ENCODE measurements around the gene DLG4.

Gene DLG4

DNA sequence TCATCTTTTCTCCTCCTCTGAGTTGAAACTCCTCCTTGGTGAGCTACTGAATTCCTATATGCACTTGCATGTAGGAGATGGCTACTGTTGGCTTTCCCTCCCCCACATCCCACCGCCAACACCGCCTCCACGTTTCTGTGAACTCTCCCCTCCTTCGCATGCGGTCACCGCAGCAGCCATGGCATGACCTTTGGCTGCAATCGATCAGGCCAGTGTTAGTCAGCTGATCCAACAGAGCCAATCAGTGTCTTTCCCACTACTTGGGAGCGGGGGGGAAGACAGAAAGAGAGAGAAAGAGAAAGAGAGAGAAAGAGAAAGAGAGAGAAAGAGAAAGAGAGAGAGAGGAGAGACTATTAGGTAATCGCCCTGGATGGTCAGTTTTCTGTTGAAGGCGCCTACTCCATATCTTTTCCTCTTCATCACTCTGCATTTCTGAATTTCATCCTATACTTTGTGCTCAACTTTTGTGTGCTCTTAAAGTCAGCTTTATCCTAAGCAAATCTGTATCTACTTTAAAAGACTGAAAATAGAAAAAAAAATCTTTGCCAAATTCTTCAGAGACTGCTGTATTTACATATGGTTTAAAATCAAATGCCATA, 63.2 kb downstream of the DLG4 start:
- Histone ChIP-seq H3K79me2 (ENCODE audit: insufficient read depth, low read length) (no peaks in the 10 kb centered on the region), H2AFZ (ENCODE audit: low read length) (no peak overlapping the region), H3K9me3 (ENCODE audit: low read length) (no peaks in the 10 kb centered on the region), H3K4me1 (ENCODE audit: insufficient read depth, low read length, severe bottlenecking) (no peaks in the 10 kb centered on the region), H3K4me2 (ENCODE audit: low read length) (no peak overlapping the region), H3K9ac (ENCODE audit: low read length) (no peak overlapping the region), H3K4me3 (ENCODE audit: low read depth, low read length, poor library complexity, severe bottlenecking) (no peak overlapping the region), H3K27me3 (ENCODE audit: insufficient read depth, low read length) (peaks cover 3% of the 10 kb centered on the region; the same call in 1 of the 2 replicates), H4K20me1 (ENCODE audit: insufficient read depth, low read length) (no peaks in the 10 kb centered on the region), H3K27ac (ENCODE audit: low read depth, low read length, poor library complexity, severe bottlenecking) (no peak overlapping the region), H3F3A (ENCODE audit: insufficient read depth, low read length) (no peaks in the 10 kb centered on the region), H3K9me2 (ENCODE audit: low read depth, low read length) (no peaks in the 10 kb centered on the region), H3K36me3 (ENCODE audit: insufficient read depth, low read length) (no peaks in the 10 kb centered on the region)
- no peak for TF ChIP-seq EZH2 (IDR thresholded peaks at IDR 0.05; ENCODE audit: borderline replicate concordance, low read length)
- no peak for TF ChIP-seq CTCF (IDR thresholded peaks at IDR 0.05; ENCODE audit: low read length)

DNA sequence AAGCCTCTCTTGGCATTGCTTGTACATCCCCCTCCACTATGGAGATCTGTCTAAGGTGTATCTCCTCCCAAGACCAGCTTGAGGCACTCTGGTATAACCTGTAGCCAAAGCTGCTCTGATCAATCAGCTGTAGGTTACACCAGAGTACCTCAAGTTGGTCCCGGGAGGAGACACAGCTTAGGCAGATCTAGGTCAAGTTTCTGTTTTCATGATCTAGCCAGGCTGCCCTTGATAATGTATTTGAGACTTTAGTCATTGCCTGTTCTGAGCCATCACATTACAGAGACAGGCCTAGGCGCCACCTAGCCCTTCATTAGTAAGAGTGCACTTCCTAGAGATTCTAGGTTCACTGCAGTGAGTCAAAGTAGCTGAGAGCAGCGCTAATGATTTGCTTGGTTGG, 71.9 kb downstream of the DLG4 start:
- Histone ChIP-seq H3K4me1 (ENCODE audit: insufficient read depth, low read length, severe bottlenecking) (no peaks in the 10 kb centered on the region), H2AFZ (ENCODE audit: low read length) (no peak overlapping the region), H3F3A (ENCODE audit: insufficient read depth, low read length) (no peaks in the 10 kb centered on the region), H3K9me3 (ENCODE audit: low read length) (no peaks in the 10 kb centered on the region), H3K9me2 (ENCODE audit: low read depth, low read length) (no peaks in the 10 kb centered on the region), H4K20me1 (ENCODE audit: insufficient read depth, low read length) (no peaks in the 10 kb centered on the region), H3K79me2 (ENCODE audit: insufficient read depth, low read length) (no peaks in the 10 kb centered on the region), H3K4me2 (ENCODE audit: low read length) (no peak overlapping the region), H3K9ac (ENCODE audit: low read length) (no peak overlapping the region), H3K4me3 (ENCODE audit: low read depth, low read length, poor library complexity, severe bottlenecking) (no peak overlapping the region), H3K27me3 (ENCODE audit: insufficient read depth, low read length) (no peaks in the 10 kb centered on the region), H3K27ac (ENCODE audit: low read depth, low read length, poor library complexity, severe bottlenecking) (no peak overlapping the region), H3K36me3 (ENCODE audit: insufficient read depth, low read length) (no peaks in the 10 kb centered on the region)
- TF ChIP-seq EZH2 (IDR thresholded peaks at IDR 0.05; ENCODE audit: borderline replicate concordance, low read length), result no peak
- TF ChIP-seq CTCF (IDR thresholded peaks at IDR 0.05; ENCODE audit: low read length), result no peak

GRCh38 chr17:7146115-7146514, 73.5 kb downstream of the DLG4 start:
- Histone ChIP-seq H3K27me3 (ENCODE audit: insufficient read depth, low read length) (0 out of 2 replicates have a peak, but pooled peaks cover 5% of the 10 kb centered on the region), H3K4me2 (ENCODE audit: low read length) (no peak overlapping the region), H3K36me3 (ENCODE audit: insufficient read depth, low read length) (no peaks in the 10 kb centered on the region), H3K27ac (ENCODE audit: low read depth, low read length, poor library complexity, severe bottlenecking) (no peak overlapping the region), H2AFZ (ENCODE audit: low read length) (no peak overlapping the region), H4K20me1 (ENCODE audit: insufficient read depth, low read length) (no peaks in the 10 kb centered on the region), H3K9ac (ENCODE audit: low read length) (no peak overlapping the region), H3K9me3 (ENCODE audit: low read length) (no peaks in the 10 kb centered on the region), H3K4me1 (ENCODE audit: insufficient read depth, low read length, severe bottlenecking) (no peaks in the 10 kb centered on the region), H3F3A (ENCODE audit: insufficient read depth, low read length) (no peaks in the 10 kb centered on the region), H3K9me2 (ENCODE audit: low read depth, low read length) (no peaks in the 10 kb centered on the region), H3K4me3 (ENCODE audit: low read depth, low read length, poor library complexity, severe bottlenecking) (no peak overlapping the region), H3K79me2 (ENCODE audit: insufficient read depth, low read length) (no peaks in the 10 kb centered on the region)
- TF ChIP-seq EZH2 (IDR thresholded peaks at IDR 0.05; ENCODE audit: borderline replicate concordance, low read length) (no peak), CTCF (IDR thresholded peaks at IDR 0.05; ENCODE audit: low read length) (no peak)

All from OCI-LY1 (cell line).